Fibroblast of lung (primary cell): ENCODE data around the gene DCLRE1C. TPM values are rescaled to one million over a fixed set of nuclear protein-coding genes. Genes with fewer than 3 reads are reported as not detected.

ENCODE experiments used
- DNase-seq, 2 donors: peaks; one replicate each; pipeline versions ENCODE4 v3.0.0 to v3.0.0-alpha.2; 2010; ENCODE audit warnings: low read depth in 2 of 2
- H2AFZ ChIP-seq: 2 replicates; pipeline ENCODE4 v1.5.1; 2012; ENCODE audit warnings: low read length, control low read depth, inconsistent platforms
- H3K27ac ChIP-seq: 2 replicates; pipeline ENCODE4 v1.5.1; 2011; ENCODE audit warnings: low read length, control low read depth; ENCODE audit not compliant: insufficient read depth
- H3K27me3 ChIP-seq: 2 replicates; pipeline ENCODE4 v1.5.1; 2011; ENCODE audit warnings: mild to moderate bottlenecking, low read length; ENCODE audit not compliant: control insufficient read depth, insufficient read depth
- H3K36me3 ChIP-seq: 2 replicates; pipeline ENCODE4 v1.5.1; 2011; ENCODE audit warnings: low read length; ENCODE audit not compliant: control insufficient read depth, insufficient read depth
- H3K4me1 ChIP-seq: 2 replicates; pipeline ENCODE4 v1.5.1; 2011; ENCODE audit warnings: low read length; ENCODE audit not compliant: control insufficient read depth, insufficient read depth; ENCODE audit errors: extremely low read depth
- H3K4me2 ChIP-seq: 2 replicates; pipeline ENCODE4 v1.5.1; 2011; ENCODE audit warnings: low read length, control low read depth; ENCODE audit not compliant: insufficient read depth; ENCODE audit errors: extremely low read depth
- H3K4me3 ChIP-seq, 4 experiments: fragments of 200-600 bp in 1 of 4; sonication (generic) in 1 of 4; replicated peaks in 1 of 4; 2 replicates each; pipeline ENCODE4 v1.5.1; 2011 to 2016; ENCODE audit warnings: low read length in 4 of 4, low read depth in 3 of 4, mild to moderate bottlenecking in 3 of 4, control low read depth in 2 of 4, inconsistent platforms in 1 of 4, mixed read lengths in 1 of 4; ENCODE audit not compliant: insufficient read depth in 1 of 4; ENCODE audit errors: control extremely low read depth in 1 of 4
- H3K79me2 ChIP-seq: 2 replicates; pipeline ENCODE4 v1.5.1; 2012; ENCODE audit warnings: mild to moderate bottlenecking, low read length, inconsistent platforms; ENCODE audit not compliant: control insufficient read depth, insufficient read depth
- H3K9ac ChIP-seq: 2 replicates; pipeline ENCODE4 v1.5.1; 2011; ENCODE audit warnings: mild to moderate bottlenecking, low read length, control low read depth; ENCODE audit not compliant: insufficient read depth
- H3K9me3 ChIP-seq: 2 replicates; pipeline ENCODE4 v1.5.1; 2012; ENCODE audit warnings: low read depth, low read length; ENCODE audit not compliant: control insufficient read depth, insufficient read depth
- H4K20me1 ChIP-seq: 2 replicates; pipeline ENCODE4 v1.5.1; 2011; ENCODE audit warnings: low read length; ENCODE audit not compliant: control insufficient read depth, insufficient read depth; ENCODE audit errors: extremely low read depth
- EZH2 ChIP-seq: IDR thresholded peaks from 2 replicates; pipeline ENCODE4 v1.5.1; 2012; ENCODE audit warnings: low read length, control low read depth, mild to moderate bottlenecking; ENCODE audit errors: missing control alignments
- polyA plus RNA-seq, 2 donors: library from polyadenylated mRNA; depleted of rRNA in 1 of 2; stranded (reverse) in 1 of 2; unstranded in 1 of 2; fragments of >200 nt; gene quantifications; 2 replicates each; pipeline ENCODE4 v1.2.1, GENCODE V29; 2011 to 2012; ENCODE audit warnings: missing spikeins in 1 of 2
- total RNA-seq: library from RNA; depleted of rRNA; stranded (reverse); fragments of >200 nt; gene quantifications from 2 replicates; pipeline ENCODE4 v1.2.1, GENCODE V29; 2014
- TF ChIP-seq, protein P1 (sequence below), 2 donors: IDR thresholded peaks in 1 of 2; conservative IDR thresholded peaks in 1 of 2; 1 replicate in 1 of 2; 2 replicates in 1 of 2; pipeline ENCODE4 v1.5.1; 2011 to 2012; ENCODE audit warnings: low read length in 2 of 2, control low read depth in 1 of 2, inconsistent platforms in 1 of 2, low read depth in 1 of 2, mild to moderate bottlenecking in 1 of 2

Gene DCLRE1C
- total and polyA plus RNA-seq, 2 donors (not counting 1 experiment from before 2014, with no cell fraction given) = 8.9 to 13.4 TPM

DNA sequence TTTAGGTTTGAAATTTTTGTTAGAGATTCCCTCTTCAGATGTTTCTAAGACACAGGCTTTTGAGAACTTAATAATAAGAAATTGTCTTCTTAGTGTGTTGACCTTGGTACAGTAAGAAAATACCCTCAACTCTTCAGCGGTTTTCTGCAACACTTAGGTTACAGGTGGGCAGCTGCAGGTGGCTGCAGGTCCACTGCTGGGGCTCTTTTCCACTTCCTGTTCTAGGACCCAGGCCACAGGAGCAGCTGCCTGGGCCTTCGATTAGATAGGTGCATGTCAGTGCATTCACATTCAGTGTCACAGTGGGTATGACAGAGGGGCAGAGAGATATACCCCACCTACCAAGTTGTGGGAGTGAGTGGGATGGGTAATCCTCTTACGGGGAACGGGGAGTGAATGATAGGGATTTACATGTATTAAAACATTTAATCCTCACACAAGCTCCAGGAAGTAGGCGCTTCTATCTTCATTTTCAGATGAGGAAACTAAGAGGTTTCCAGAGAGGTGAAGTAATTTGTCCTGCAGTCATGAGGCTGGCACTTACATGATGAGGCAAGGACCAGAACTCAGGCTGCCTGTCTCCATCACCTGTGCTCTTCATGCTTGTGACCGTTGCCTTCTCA lies 95.4 kb downstream of the DCLRE1C start:
- Histone ChIP-seq H3K4me1 (no peaks in the 10 kb centered on the region), H3K4me3 (no peak overlapping the region), H3K79me2 (no peaks in the 10 kb centered on the region), H3K27me3 (no peaks in the 10 kb centered on the region), H3K4me2 (no peak overlapping the region), H3K36me3 (no peaks in the 10 kb centered on the region), H4K20me1 (no peaks in the 10 kb centered on the region), H2AFZ (no peak overlapping the region), H3K9me3 (no peaks in the 10 kb centered on the region), H3K9ac (no peak overlapping the region), H3K27ac (no peak overlapping the region)
- DNase-seq = no peak
- TF ChIP-seq EZH2 = no peak
- TF ChIP-seq, protein P1, sequence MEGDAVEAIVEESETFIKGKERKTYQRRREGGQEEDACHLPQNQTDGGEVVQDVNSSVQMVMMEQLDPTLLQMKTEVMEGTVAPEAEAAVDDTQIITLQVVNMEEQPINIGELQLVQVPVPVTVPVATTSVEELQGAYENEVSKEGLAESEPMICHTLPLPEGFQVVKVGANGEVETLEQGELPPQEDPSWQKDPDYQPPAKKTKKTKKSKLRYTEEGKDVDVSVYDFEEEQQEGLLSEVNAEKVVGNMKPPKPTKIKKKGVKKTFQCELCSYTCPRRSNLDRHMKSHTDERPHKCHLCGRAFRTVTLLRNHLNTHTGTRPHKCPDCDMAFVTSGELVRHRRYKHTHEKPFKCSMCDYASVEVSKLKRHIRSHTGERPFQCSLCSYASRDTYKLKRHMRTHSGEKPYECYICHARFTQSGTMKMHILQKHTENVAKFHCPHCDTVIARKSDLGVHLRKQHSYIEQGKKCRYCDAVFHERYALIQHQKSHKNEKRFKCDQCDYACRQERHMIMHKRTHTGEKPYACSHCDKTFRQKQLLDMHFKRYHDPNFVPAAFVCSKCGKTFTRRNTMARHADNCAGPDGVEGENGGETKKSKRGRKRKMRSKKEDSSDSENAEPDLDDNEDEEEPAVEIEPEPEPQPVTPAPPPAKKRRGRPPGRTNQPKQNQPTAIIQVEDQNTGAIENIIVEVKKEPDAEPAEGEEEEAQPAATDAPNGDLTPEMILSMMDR (conservative IDR thresholded peaks at IDR 0.05 in 1 of 2, IDR thresholded peaks at IDR 0.05 in 1 of 2; ENCODE audit: low read depth in 1 of 2, low read length in 2 of 2) = no peak

DNA sequence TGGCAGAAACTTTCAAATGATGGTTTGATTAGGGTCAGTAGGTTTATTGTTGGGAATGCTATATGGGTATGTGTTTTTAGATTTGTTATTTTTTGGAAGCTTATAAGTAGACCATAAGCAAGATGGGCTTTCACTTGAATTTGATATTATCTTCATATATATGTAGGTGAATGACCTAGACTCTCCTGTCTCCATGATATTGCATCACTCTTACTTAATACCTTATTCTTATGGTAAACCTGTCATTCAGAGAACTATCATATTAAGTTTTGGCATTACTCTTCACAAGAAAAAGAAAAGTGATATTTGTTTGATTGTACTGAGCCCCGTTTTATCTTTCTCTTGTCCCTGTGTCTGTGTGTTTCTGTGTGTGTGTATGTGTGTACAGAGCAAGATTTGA lies 98.4 kb downstream of the DCLRE1C start:
- Histone ChIP-seq H2AFZ (no peak overlapping the region), H3K36me3 (no peaks in the 10 kb centered on the region), H3K27ac (no peak overlapping the region), H3K4me3 (no peak overlapping the region), H3K4me2 (no peak overlapping the region), H4K20me1 (no peaks in the 10 kb centered on the region), H3K79me2 (no peaks in the 10 kb centered on the region), H3K9ac (no peak overlapping the region), H3K27me3 (no peaks in the 10 kb centered on the region), H3K9me3 (no peaks in the 10 kb centered on the region), H3K4me1 (no peaks in the 10 kb centered on the region)
- TF ChIP-seq, protein P1 (conservative IDR thresholded peaks at IDR 0.05 in 1 of 2, IDR thresholded peaks at IDR 0.05 in 1 of 2; ENCODE audit: low read depth in 1 of 2, low read length in 2 of 2) = no peak
- TF ChIP-seq EZH2 = no peak
- no peak for DNase-seq

DNA sequence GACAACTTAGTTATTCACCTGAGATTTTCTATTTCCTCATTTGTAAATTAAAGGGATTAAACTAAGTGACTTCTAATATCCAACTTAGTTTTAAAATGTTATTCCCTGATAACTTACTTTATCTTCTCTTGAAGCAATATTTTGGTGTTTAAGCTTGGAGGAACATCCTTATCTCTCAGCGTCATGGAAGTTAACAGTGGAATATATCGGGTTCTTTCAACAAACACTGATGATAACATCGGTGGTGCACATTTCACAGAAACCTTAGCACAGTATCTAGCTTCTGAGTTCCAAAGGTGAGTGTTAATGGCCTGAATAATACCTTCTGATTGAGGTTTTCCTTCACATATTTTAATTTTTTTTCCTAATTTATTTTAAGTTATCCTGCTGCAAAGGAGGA lies 101.7 kb downstream of the DCLRE1C start:
- DNase-seq = no peak
- H3K4me1 ChIP-seq = no peaks in the 10 kb centered on the region
- H3K4me2 ChIP-seq = no peak overlapping the region
- H2AFZ ChIP-seq = no peak overlapping the region
- H3K4me3 ChIP-seq = no peak overlapping the region
- no peak for TF ChIP-seq EZH2
- TF ChIP-seq, protein P1 (conservative IDR thresholded peaks at IDR 0.05 in 1 of 2, IDR thresholded peaks at IDR 0.05 in 1 of 2; ENCODE audit: low read depth in 1 of 2, low read length in 2 of 2) = no peak
- no peak overlapping the region for H3K9ac ChIP-seq
- no peak overlapping the region for H3K27ac ChIP-seq
- H3K27me3 ChIP-seq = no peaks in the 10 kb centered on the region
- no peaks in the 10 kb centered on the region for H3K9me3 ChIP-seq
- H3K79me2 ChIP-seq = no peaks in the 10 kb centered on the region
- no peaks in the 10 kb centered on the region for H4K20me1 ChIP-seq
- H3K36me3 ChIP-seq = no peaks in the 10 kb centered on the region

Other genes with a start within 250 kb of the DCLRE1C start
- 18.0 and 36.0 TPM in 2 replicates for gene FAM107B, start 179.2 kb downstream of the DCLRE1C start, total RNA-seq
- 29.0 and 42.0 TPM in 2 replicates for gene FAM107B, start 179.2 kb downstream of the DCLRE1C start, polyA plus RNA-seq
- 1.2 and 1.5 TPM in 2 replicates for gene CDNF, start 116.1 kb downstream of the DCLRE1C start, total RNA-seq
- gene CDNF, start 116.1 kb downstream of the DCLRE1C start, polyA plus RNA-seq = 2.8 and 3.4 TPM in 2 replicates
- 7.4 and 8.5 TPM in 2 replicates for gene HSPA14, start 115.8 kb downstream of the DCLRE1C start, total RNA-seq
- gene HSPA14, start 115.8 kb downstream of the DCLRE1C start, polyA plus RNA-seq = 14.3 and 21.8 TPM in 2 replicates
- 14.4 and 14.9 TPM in 2 replicates for gene MSANTD7, start 115.8 kb downstream of the DCLRE1C start, total RNA-seq
- 7.2 and 8.2 TPM in 2 replicates for gene MSANTD7, start 115.8 kb downstream of the DCLRE1C start, polyA plus RNA-seq
- gene SUV39H2, start 75.2 kb downstream of the DCLRE1C start, total RNA-seq = 8.1 and 8.5 TPM in 2 replicates
- 9.9 and 16.0 TPM in 2 replicates for gene SUV39H2, start 75.2 kb downstream of the DCLRE1C start, polyA plus RNA-seq
- 0.26 and 0.33 TPM in 2 replicates for gene MEIG1, start 5.3 kb upstream of the DCLRE1C start, total RNA-seq
- 0.18 TPM in 1 of 2 replicates, not detected in the other for gene MEIG1, start 5.3 kb upstream of the DCLRE1C start, polyA plus RNA-seq
- gene OLAH, start 89.8 kb upstream of the DCLRE1C start, total RNA-seq = not detected in 2 replicates
- 0.08 TPM in 1 of 2 replicates, not detected in the other for gene OLAH, start 89.8 kb upstream of the DCLRE1C start, polyA plus RNA-seq
- gene ACBD7, start 134.7 kb upstream of the DCLRE1C start, total RNA-seq = under 0.01 and 4.1 TPM in 2 replicates
- gene ACBD7, start 134.7 kb upstream of the DCLRE1C start, polyA plus RNA-seq = 0.42 and 1.3 TPM in 2 replicates
- gene RPP38, start 143.3 kb upstream of the DCLRE1C start, total RNA-seq = 14.6 and 15.4 TPM in 2 replicates
- 24.7 and 26.4 TPM in 2 replicates for gene RPP38, start 143.3 kb upstream of the DCLRE1C start, polyA plus RNA-seq
- gene NMT2, start 214.6 kb upstream of the DCLRE1C start, total RNA-seq = 21.0 and 21.3 TPM in 2 replicates
- gene NMT2, start 214.6 kb upstream of the DCLRE1C start, polyA plus RNA-seq = 16.6 and 35.2 TPM in 2 replicates